ENCODE measurements around the gene AREL1.
A peak's percentile ranks its signal among the peaks of the same experiment; 100 is the strongest.

The AREL1 gene

GRCh38 chr14:74658535-74659131, 54.2 kb downstream of the AREL1 start:
- DNase-seq = no peak

DNA sequence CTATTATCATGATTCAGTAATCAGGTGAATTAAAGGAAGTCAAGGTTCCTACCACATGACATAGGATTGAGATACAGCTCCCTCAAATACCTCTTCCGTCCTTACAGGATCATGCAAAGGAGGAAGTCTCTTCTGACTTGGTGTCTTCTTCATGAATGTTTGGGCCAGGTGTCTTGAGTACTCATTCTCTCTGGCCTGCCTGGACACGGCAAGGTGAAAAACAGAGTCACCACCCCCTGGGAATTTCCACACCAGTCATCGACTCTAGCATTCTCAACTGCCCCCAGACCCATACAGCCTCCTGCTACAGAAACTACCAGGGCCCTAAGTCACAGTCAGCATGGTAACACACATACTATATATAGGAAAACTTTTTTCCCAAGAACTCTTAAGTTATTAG, 55.9 kb downstream of the AREL1 start:
- DNase-seq = no peak

DNA sequence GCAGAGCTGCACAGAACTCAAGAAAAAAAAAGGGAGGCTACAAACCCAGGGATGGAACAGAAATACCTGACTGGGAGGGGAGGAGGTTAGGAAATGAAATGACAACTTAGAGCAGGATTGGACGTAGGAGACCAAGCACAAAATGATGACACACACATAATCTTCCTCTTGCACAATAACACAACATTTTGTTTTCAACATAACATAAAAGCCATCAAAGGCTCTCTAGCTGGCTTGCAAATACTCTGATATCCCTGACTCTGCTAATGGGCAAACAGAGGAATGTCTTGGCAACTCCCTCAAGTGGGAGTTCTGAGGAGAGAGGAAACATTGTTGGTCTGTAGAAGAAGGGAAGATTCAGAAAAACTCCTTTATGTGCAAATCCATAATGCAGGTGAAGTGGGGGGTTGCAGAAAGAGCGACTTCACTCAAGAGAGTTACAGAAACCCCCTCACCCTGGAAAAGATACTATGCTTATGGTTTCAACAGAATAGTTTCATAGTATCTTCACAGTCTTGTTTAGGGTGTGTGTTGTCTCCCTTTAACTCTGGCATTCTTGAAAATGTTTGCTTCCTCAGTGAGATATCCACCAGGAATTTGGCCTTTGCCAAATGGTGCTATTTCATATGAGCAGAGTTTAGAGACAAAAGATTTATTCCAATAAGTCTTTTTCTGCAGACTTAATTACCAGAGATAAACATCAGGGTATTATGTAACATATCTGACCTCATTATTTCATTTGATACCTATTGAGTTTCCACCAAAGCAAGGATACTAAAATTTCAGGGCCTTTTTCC, 57.1 kb downstream of the AREL1 start:
- DNase-seq = no peak

DNA sequence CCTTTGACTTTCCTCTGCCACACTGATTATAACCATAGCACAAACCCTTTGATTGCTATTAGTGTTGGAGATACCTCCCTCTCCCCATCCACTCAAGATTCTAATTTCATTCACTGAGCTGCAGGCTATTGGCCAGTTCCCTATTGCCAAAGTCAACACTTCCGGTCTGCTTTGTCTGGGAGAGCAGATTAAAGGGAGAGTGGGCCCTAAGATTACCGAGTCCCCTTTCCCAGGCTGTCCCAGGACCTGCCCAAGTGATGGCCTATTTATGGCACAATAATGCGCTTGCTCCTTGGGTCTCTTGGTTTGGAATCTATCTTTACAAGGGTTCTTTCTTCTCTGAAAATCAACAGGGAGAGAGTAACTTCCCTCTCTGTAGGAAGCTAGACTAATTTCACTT, 57.9 kb downstream of the AREL1 start:
- no peak for DNase-seq

DNA sequence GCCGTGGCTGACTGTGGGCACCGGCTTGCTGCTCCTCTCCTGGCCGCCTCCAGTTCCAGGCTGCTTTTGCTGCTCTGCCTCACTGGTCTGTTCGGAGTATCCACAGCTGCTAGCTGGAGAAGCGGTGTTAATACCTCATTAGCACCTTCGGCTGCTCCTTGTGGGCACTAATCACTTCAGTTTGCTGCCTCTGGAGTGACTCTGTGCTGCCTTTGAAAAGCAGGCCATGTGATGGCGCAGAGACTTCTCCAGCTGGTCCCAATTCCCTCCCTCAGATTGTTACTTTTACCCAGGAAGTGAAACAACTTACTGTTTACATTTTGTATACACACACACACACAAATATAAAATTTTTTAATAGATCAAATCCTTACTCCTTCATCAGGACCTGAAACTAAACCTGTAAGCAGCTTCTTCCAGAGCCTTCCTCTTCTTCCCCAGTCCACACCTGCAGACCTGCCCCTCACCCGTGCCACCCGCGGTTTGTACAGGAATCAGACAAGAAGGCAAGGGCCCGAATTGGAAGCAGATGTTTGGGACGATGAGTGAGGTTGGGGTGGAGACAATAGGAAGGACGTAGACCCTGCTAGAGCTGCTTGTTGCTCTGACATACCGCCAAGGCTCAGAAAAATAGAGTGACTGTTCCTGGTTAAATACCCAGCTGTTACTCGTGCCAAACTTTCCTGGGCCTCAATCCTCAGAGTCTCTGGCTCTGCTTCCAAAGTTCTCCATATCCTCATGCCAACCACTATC, 59.3 kb downstream of the AREL1 start:
- no peak for DNase-seq

GRCh38 chr14:74652541-74652940, 60.3 kb downstream of the AREL1 start:
- no peak for DNase-seq

DNA sequence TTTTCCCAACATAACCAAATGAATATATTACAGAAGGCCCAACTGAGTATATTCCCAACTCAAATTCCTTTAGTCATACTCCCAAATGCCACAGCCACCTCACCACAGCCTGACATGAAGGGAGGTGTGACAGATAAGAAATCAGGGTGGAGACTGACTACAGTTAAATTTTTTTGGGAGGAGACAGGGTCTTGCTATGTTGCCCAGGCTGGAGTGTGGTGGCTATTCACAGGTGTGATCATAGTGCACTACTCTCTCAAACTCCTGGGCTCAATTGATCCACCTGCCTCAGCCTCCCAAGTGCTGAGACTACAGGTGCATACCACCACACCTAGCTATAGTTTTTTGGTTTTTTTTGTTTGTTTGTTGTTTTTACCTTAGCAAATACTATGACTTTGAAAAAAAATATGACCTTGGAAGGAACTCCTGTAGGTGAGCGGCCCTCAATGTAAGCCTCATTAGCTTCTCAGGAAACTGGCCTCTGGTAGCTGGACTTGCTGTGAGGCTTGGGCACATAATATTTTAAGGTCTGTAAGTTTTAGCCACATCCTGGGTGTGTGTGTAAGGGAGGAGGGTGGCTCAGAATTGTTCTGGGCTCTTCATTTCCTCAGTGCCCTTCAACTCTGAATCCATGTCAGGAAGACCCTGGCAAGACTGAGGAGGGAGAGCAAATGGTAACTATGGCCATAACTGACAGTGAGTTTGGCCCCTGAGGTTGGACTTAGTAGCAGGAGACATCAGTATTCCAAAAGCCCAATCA, 61.8 kb downstream of the AREL1 start:
- DNase-seq = no peak

DNA sequence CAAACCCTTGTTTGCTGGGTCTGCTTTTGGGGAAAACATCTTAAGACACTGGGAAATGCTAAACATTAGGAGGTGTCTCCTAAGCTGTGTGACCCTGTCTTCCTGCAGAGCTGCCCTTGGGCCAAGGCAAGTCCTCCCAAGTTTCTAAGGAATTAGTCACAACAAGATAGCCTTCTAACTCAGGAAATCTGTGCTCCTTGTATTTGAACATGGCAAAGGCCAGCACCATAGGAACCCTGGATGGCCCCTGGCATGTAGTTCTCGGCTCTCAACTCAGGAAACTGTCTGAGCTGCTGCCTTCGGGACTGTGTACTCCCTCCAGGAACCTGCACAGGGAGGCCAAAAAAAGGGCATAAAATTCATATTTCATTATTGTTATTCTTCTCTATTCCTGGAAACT, 63.2 kb downstream of the AREL1 start:
- no peak for DNase-seq

GRCh38 chr14:74649167-74649566, 63.7 kb downstream of the AREL1 start:
- no peak for DNase-seq

GRCh38 chr14:74648601-74649000, 64.3 kb downstream of the AREL1 start:
- DNase-seq = no peak

- DNase-seq = peak; percentile 43
Measured at GRCh38 chr14:74647678-74648461, 65.0 kb downstream of the AREL1 start.

DNA sequence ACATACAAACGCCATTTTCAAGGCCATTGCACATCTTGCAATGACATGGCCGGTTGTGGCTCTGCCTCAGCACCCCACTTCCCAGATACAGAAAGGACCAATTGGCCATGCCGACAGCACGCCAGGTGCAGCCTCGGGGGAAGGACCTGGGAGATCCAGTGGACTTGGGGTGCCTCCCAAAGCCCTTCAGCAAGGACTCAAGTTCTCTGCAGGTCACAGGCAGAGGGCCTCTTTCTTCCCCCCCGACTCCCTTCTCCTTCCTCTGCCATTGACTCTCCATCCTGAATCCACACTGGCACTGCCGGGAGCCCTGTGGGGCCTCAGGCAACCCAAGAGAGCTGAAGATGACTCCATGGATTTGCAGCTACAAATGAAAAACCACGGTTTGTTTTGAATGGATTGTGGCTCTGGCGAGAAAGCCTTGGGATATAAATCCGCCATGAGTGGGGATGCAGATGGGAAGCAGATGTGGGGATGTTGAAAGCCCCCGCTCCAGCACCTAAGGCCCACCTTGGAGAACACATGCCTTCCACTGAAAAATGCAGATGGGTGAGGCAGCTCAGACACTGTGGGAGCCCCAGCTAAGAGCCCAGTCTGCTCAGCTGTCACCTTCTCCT, 65.7 kb downstream of the AREL1 start:
- no peak for DNase-seq

DNA sequence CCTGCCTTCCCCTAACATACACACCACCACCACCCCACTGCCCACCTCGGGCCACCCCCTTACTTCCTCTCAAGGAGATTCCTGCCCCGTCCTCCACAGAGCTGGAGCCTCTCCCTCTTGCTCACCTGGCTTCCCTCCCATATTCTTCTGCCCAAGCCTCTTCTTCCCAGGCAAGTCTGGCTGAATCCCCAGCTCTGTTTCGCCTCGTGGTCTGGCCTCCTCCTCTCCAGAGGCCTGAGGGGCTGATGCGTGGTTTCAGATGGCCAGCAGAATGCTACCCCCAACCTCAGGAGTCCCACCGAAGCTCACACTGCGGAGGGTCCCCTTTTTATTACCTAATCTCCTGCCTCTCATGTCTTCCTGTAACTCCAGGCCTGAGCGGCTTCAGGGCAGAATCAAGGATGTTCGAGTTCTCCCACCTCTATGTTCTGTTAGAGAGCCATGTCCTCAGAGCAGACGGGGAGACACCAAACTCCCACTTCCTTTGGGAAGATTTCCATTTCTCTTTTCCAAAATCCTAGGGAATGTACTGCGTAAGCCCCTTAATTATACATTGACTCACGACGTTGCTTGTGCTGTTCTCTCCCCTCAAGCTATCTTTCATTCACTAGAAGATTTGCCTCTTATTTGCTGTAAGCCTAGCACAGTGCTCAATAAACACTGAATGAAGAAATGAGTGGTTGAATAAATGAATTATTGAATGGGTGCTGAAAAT, 67.0 kb downstream of the AREL1 start:
- no peak for DNase-seq

DNA sequence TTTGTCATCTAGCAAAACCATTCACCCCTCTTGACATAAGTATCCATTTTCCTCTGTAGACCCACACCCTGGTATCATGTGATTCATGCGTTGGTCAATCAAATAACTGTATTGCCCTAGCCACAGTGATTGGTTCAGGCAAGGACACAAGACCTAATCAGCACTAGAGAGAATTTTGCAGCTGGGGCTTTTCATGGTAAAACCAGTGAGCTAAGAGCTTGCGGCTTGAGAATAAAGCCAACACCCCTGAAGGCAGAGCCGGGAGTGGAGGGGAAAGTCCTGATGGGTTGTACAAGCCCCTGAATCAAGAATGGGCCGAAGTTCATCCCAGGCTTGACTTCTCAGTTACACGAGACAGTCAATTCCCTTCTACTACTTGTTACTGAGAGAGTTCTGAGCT, 67.6 kb downstream of the AREL1 start:
- no peak for DNase-seq

GRCh38 chr14:74641601-74642391, 71.1 kb downstream of the AREL1 start:
- no peak for DNase-seq

DNA sequence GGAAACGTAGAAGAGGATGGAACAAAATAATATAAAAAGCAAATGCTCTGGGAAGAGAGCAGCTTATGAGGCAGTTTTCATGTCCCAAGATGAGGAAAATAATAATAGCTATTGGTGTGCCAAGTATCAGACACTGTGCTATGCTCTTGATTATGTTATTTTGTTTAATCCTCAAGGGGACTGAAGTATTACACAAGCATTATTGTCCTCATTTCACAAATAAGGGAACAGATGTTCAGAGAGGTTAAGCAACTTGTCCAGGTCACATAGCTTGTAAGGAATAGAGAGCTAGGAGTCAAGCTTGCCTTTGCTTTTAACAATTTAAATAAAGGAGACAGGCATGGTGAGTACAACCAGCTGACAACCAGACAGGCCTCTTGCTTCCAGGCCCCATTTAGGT, 73.9 kb downstream of the AREL1 start:
- no peak for DNase-seq

- DNase-seq = no peak
Measured at GRCh38 chr14:74638066-74638465, 74.8 kb downstream of the AREL1 start.

DNA sequence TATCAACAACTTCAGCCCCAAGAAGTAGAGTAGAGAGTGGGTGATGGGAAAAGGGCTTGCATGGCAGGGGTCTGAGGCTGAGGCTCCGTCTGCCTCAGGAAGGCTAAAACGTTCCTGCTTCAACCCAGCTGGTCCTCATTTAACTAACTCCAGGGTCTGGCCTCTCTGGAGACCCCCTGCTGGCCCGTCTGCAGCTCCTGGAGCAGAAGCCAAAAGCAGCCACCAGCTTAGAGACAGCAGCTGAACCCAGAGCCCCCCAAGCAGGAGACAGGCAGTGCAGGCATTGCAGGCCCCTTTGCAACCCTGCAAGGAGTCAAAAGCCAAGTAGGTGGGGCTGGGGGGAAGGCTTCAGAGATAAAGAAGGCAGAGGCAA, 75.7 kb downstream of the AREL1 start:
- DNase-seq = no peak

DNA sequence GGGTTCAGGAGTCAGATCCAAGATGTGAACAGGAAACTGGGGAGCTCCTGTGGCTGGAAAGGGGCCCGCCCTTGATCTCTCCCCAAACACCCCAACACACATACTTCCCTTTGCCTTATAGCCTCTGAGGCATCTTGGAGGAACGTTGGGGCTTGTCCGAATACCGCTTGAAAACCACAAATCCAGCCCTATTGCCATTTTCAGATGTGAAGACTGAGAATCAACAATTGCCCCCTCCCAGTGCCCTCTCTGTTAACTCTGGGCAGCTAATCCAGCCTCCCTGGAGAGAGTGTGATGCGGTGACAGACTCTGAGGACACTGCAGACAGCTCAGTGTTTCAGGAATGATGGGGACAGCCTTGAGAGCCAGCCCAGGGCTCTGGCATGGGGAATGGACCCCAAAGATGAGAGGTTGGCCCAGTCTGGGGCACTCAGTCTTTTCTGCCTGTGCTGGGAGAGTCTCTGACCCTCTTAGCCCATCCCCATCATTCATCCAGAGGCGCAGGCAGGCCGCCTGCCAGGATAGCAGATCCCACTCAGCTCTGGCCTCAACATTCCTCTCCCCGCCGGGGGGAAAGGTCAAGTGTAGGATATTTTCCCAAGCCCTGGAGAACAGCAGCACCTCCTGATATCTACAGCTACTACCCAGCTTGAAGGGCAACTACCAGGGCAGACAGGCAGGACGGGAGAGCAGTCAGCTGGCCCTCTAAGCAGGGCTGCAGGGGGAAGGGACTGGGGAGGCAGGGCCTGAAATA, 76.3 kb downstream of the AREL1 start:
- DNase-seq = no peak

DNA sequence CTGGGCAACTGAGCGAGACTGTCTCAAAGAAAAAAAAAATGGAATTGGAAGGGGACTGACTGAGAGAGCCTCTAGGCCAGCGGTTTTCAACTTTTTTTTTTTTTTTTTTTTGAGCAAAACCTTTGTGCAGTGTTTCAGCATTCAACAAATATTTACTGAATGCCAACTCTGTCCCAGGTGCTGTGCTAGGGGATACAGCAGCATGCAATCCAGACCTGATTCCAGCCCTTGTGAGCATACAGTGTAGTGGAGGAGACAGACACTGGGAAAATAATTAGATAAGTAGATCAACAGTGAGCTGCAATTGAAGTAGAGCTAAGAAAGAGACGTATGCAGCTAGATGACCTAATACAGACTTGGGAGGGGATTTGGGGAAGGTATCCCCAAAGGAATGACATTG, 77.0 kb downstream of the AREL1 start:
- no peak for DNase-seq
